BE2C (cell line): ENCODE results near the gene TRPV4.

ENCODE experiments used
- DNase-seq: peaks from one replicate; pipeline ENCODE4 v3.0.0-alpha.2; 2020
- H3K27me3 ChIP-seq: fragments of 250-450 bp; sonication (Bioruptor Pico); 2 replicates; pipeline ENCODE4 v1.5.1; 2020; ENCODE audit warnings: mild to moderate bottlenecking
- H3K36me3 ChIP-seq: fragments of 250-450 bp; sonication (Bioruptor Pico); 2 replicates; pipeline ENCODE4 v1.5.1; 2020; ENCODE audit warnings: mild to moderate bottlenecking
- H3K4me1 ChIP-seq: fragments of 250-450 bp; sonication (Bioruptor Pico); 2 replicates; pipeline ENCODE4 v1.5.1; 2020
- H3K4me3 ChIP-seq: 2 replicates; pipeline ENCODE4 v1.5.1; 2011; ENCODE audit warnings: low read depth, low read length
- H3K9me3 ChIP-seq: fragments of 250-450 bp; sonication (Bioruptor Pico); 2 replicates; pipeline ENCODE4 v1.5.1; 2020
- CTCF ChIP-seq: IDR thresholded peaks from 2 replicates; pipeline ENCODE4 v1.5.1; 2012; ENCODE audit warnings: mild to moderate bottlenecking, low read depth, low read length

TRPV4 gene

GRCh38 chr12:109752117-109753053, 80.8 kb downstream of the TRPV4 start:
- H3K36me3 ChIP-seq: peaks cover 92% of the 10 kb centered on the region
- H3K4me3 ChIP-seq: no peak overlapping the region
- H3K4me1 ChIP-seq: peaks cover 57% of the 10 kb centered on the region
- peak; percentile 87 for DNase-seq
- H3K27me3 ChIP-seq: no peaks in the 10 kb centered on the region
- peaks cover 6% of the 10 kb centered on the region; the same call in 1 of the 2 replicates for H3K9me3 ChIP-seq
- TF ChIP-seq CTCF: no peak

- no peak overlapping the region for H3K4me3 ChIP-seq
- peaks cover 77% of the 10 kb centered on the region for H3K4me1 ChIP-seq
- H3K27me3 ChIP-seq: no peaks in the 10 kb centered on the region
- H3K36me3 ChIP-seq: peaks cover 96% of the 10 kb centered on the region
- TF ChIP-seq CTCF: no peak
- H3K9me3 ChIP-seq: no peaks in the 10 kb centered on the region
- peak; percentile 3 for DNase-seq
Measured at GRCh38 chr12:109744986-109745942, 87.9 kb downstream of the TRPV4 start.

- Histone ChIP-seq H3K4me1 (peaks cover 79% of the 10 kb centered on the region), H3K4me3 (no peak overlapping the region), H3K9me3 (no peaks in the 10 kb centered on the region), H3K36me3 (peaks cover 96% of the 10 kb centered on the region), H3K27me3 (no peaks in the 10 kb centered on the region)
- TF ChIP-seq CTCF: no peak
- peak; percentile 8 for DNase-seq
Measured at GRCh38 chr12:109744026-109744425, 89.2 kb downstream of the TRPV4 start.

- Histone ChIP-seq H3K27me3 (no peaks in the 10 kb centered on the region), H3K4me1 (peaks cover 87% of the 10 kb centered on the region), H3K9me3 (no peaks in the 10 kb centered on the region), H3K36me3 (peaks cover 98% of the 10 kb centered on the region), H3K4me3 (no peak overlapping the region)
- peak; percentile 27 for DNase-seq
- no peak for TF ChIP-seq CTCF
Measured at GRCh38 chr12:109743076-109743910, 89.9 kb downstream of the TRPV4 start.

GRCh38 chr12:109741970-109742703, 91.1 kb downstream of the TRPV4 start:
- Histone ChIP-seq H3K4me3 (no peak overlapping the region), H3K4me1 (peaks cover 91% of the 10 kb centered on the region), H3K27me3 (no peaks in the 10 kb centered on the region), H3K36me3 (peaks cover 98% of the 10 kb centered on the region), H3K9me3 (no peaks in the 10 kb centered on the region)
- peak; percentile 58 for DNase-seq
- TF ChIP-seq CTCF: no peak
